GM12891 (cell line): ENCODE results near the gene TMEM184A.

ENCODE experiments used
- PAX5 ChIP-seq: IDR thresholded peaks from 2 replicates; pipeline ENCODE4 v1.6.1; 2011; ENCODE audit warnings: low read length, moderate library complexity, mild to moderate bottlenecking; ENCODE audit not compliant: insufficient read depth, severe bottlenecking
- POLR2A ChIP-seq: IDR thresholded peaks from 2 replicates; pipeline ENCODE4 v1.6.1; 2011; ENCODE audit warnings: low read depth, low read length, control low read depth
- POLR2AphosphoS5 ChIP-seq: IDR thresholded peaks from 2 replicates; pipeline ENCODE4 v1.6.1; 2011; ENCODE audit warnings: low read depth, low read length, control low read depth
- POU2F2 ChIP-seq: IDR thresholded peaks from 2 replicates; pipeline ENCODE4 v1.6.1; 2011; ENCODE audit warnings: low read depth, mild to moderate bottlenecking, control low read depth, low read length, moderate library complexity
- SPI1 ChIP-seq: IDR thresholded peaks from 2 replicates; pipeline ENCODE4 v1.6.1; 2011; ENCODE audit warnings: low read depth, low read length, control low read depth
- TAF1 ChIP-seq: IDR thresholded peaks from 2 replicates; pipeline ENCODE4 v1.6.1; 2011; ENCODE audit warnings: low read depth, low read length, control low read depth

GRCh38 chr7:1602386-1602785 is 46.4 kb upstream of the TMEM184A start:
- TF ChIP-seq POLR2A (no peak), POLR2AphosphoS5 (no peak), TAF1 (no peak), PAX5 (no peak), SPI1 (no peak), POU2F2 (no peak)
